K562 (cell line): ENCODE results near the gene PGPEP1. TPM values are rescaled to one million over a fixed set of nuclear protein-coding genes. Genes with fewer than 3 reads are reported as not detected.

Experiments used
- FOXP4 ChIP-seq: sonication (generic); formaldehyde crosslinking; IDR thresholded peaks from 2 replicates; pipeline ENCODE4 v1.8.0; 2022; ENCODE audit warnings: mild to moderate bottlenecking, missing genetic modification reagents, borderline replicate concordance
- ILF3 ChIP-seq: fragments of 450-650 bp; IDR thresholded peaks from 2 replicates; pipeline ENCODE4 v1.6.1; 2018; ENCODE audit warnings: antibody characterized with exemption, mild to moderate bottlenecking, moderate library complexity, borderline replicate concordance
- RBM25 ChIP-seq: fragments of 200-400 bp; formaldehyde crosslinking; IDR thresholded peaks from 2 replicates; pipeline ENCODE4 v1.6.1; 2018; ENCODE audit warnings: low read length, low read depth, moderate library complexity; ENCODE audit not compliant: severe bottlenecking
- RFX5 ChIP-seq: IDR thresholded peaks from 2 replicates; pipeline ENCODE4 v1.6.1; 2011; ENCODE audit warnings: low read depth, mild to moderate bottlenecking, improper control_type of control experiment, low read length
- RREB1 ChIP-seq: fragments of 250-450 bp; sonication (Bioruptor Pico); IDR thresholded peaks from 2 replicates; pipeline ENCODE4 v1.4.0; 2020
- polyA plus RNA-seq, 8 experiments: library from polyadenylated mRNA; depleted of rRNA in 4 of 8; stranded (reverse) in 5 of 8; unstranded in 3 of 8; fragments of >200 nt; fragmentation: Nextera tagmentation in 2 of 8; fragmentation: Illumina TruSeq in 1 of 8; extraction: Ambion mirVana in 2 of 8; extraction: Trizol in 1 of 8; gene quantifications; 2 replicates each; pipeline versions ENCODE4 v1.2.1 to v1.2.3, GENCODE V29; 2011 to 2014; ENCODE audit warnings: inconsistent platforms in 1 of 8, missing spikeins in 1 of 8
- total RNA-seq, 7 experiments: library from RNA; depleted of rRNA in 6 of 7; stranded (reverse); fragments of >200 nt in 6 of 7; fragmentation: Illumina TruSeq in 2 of 7; extraction: Trizol in 2 of 7; gene quantifications; 2 replicates each; pipeline versions ENCODE4 v1.2.1 to v1.2.3, GENCODE V29; 2011 to 2021; ENCODE audit warnings: low replicate concordance in 1 of 7

Gene PGPEP1
- total and polyA plus RNA-seq, 9 of the 15 experiments (the other 6 are each of a cell fraction or from before 2014, with no cell fraction given), result 10.0 to 69.6 (median 33.5) TPM

DNA sequence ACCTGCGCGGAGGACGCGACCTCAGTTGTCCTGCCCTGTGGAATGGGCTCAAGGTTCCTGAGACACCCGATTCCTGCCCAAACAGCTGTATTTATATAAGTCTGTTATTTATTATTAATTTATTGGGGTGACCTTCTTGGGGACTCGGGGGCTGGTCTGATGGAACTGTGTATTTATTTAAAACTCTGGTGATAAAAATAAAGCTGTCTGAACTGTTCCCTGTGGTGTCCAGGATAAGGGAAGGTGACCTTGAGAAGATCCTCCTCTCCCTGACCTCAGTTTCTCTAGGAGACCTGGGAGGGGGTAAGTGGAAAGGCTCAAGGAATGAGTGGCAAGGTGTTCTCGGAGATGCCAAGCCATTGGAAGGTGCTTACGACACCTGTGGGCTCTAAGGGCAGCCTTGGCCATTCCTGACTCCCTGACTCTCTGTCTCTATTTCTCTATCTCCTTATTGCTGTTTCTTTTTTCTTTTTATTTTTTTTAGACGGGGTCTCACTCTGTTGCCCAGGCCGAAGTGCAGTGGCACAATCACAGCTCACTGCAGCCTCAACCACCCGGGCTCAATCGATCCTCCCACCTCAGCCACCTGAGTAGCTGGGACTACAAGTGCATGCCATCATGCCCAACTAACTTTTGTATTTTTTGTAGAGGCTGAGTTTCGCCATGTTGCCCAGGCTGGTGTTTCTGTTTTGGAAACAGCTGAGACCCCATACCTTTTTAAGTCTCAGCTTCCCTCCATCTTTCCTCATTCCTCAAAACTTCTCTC, 48.7 kb downstream of the PGPEP1 start (continued):
- no peak for TF ChIP-seq RREB1 (CRISPR knock-in tag)
- TF ChIP-seq RFX5, result no peak
- TF ChIP-seq ILF3, result 0 out of 2 replicates have a peak, but pooled peaks have one; percentile 25
- no peak for TF ChIP-seq FOXP4
- TF ChIP-seq RBM25, result peak; percentile 40
